Measurements from ENCODE around the gene SETBP1.

GRCh38 chr18:44836263-44836662 lies 155.6 kb downstream of the SETBP1 start:
- TF ChIP-seq GLI4 (CRISPR knock-in tag; IDR thresholded peaks at IDR 0.05; ENCODE audit: borderline replicate concordance) (no peak), ZBTB20 (CRISPR knock-in tag; IDR thresholded peaks at IDR 0.05; ENCODE audit: borderline replicate concordance, low read depth) (no peak), TBP (CRISPR knock-in tag; IDR thresholded peaks at IDR 0.05) (no peak), HDAC2 (CRISPR knock-in tag; IDR thresholded peaks at IDR 0.05) (no peak), NRL (CRISPR knock-in tag; IDR thresholded peaks at IDR 0.05; ENCODE audit: borderline replicate concordance) (no peak), ZSCAN25 (CRISPR knock-in tag; IDR thresholded peaks at IDR 0.05) (no peak), RNF2 (conservative IDR thresholded peaks at IDR 0.05; ENCODE audit: low read depth) (no peak), FOXM1 (CRISPR knock-in tag; IDR thresholded peaks at IDR 0.05) (no peak)
